HL-60 (cell line): ENCODE results near the gene APBA2.

Experiments used
- DNase-seq, 2 experiments: peaks; one replicate each; pipeline ENCODE4 v3.0.0-alpha.2; 2010 to 2020; ENCODE audit warnings: low read depth in 1 of 2, low spot score in 1 of 2
- H3K27ac ChIP-seq: fragments of 250-450 bp; sonication (Bioruptor Pico); replicated peaks from 2 replicates; pipeline ENCODE4 v1.5.1; 2020; ENCODE audit warnings: mild to moderate bottlenecking, moderate library complexity
- H3K27me3 ChIP-seq: fragments of 250-450 bp; sonication (Bioruptor Pico); 2 replicates; pipeline ENCODE4 v1.5.1; 2021; ENCODE audit warnings: mild to moderate bottlenecking, moderate library complexity; ENCODE audit not compliant: insufficient read depth, poor library complexity, severe bottlenecking
- H3K4me3 ChIP-seq: replicated peaks from 2 replicates; pipeline ENCODE4 v1.5.1; 2011; ENCODE audit warnings: mild to moderate bottlenecking, control low read depth, low read length; ENCODE audit not compliant: insufficient read depth
- CTCF ChIP-seq: IDR thresholded peaks from one replicate; pipeline ENCODE4 v1.5.1; 2011; ENCODE audit warnings: low read length, control low read depth, inconsistent platforms; ENCODE audit not compliant: insufficient read depth
- GABPA ChIP-seq: IDR thresholded peaks from 2 replicates; pipeline ENCODE4 v1.6.1; 2012; ENCODE audit warnings: low read depth
- POLR2AphosphoS5 ChIP-seq: IDR thresholded peaks from 2 replicates; pipeline ENCODE4 v1.6.1; 2012; ENCODE audit warnings: low read depth
- REST ChIP-seq: IDR thresholded peaks from 2 replicates; pipeline ENCODE4 v1.6.1; 2012; ENCODE audit warnings: low read depth; ENCODE audit not compliant: insufficient replicate concordance
- SPI1 ChIP-seq: IDR thresholded peaks from 2 replicates; pipeline ENCODE4 v1.6.1; 2012; ENCODE audit warnings: low read depth, mild to moderate bottlenecking, borderline replicate concordance

APBA2 gene

GRCh38 chr15:28901587-28901980, 15.8 kb downstream of the APBA2 start:
- no peak overlapping the region for H3K27ac ChIP-seq
- no peak for DNase-seq
- no peaks in the 10 kb centered on the region for H3K27me3 ChIP-seq
- H3K4me3 ChIP-seq: no peak overlapping the region
- TF ChIP-seq GABPA (no peak), POLR2AphosphoS5 (no peak), CTCF (no peak), SPI1 (no peak), REST (no peak)

DNA sequence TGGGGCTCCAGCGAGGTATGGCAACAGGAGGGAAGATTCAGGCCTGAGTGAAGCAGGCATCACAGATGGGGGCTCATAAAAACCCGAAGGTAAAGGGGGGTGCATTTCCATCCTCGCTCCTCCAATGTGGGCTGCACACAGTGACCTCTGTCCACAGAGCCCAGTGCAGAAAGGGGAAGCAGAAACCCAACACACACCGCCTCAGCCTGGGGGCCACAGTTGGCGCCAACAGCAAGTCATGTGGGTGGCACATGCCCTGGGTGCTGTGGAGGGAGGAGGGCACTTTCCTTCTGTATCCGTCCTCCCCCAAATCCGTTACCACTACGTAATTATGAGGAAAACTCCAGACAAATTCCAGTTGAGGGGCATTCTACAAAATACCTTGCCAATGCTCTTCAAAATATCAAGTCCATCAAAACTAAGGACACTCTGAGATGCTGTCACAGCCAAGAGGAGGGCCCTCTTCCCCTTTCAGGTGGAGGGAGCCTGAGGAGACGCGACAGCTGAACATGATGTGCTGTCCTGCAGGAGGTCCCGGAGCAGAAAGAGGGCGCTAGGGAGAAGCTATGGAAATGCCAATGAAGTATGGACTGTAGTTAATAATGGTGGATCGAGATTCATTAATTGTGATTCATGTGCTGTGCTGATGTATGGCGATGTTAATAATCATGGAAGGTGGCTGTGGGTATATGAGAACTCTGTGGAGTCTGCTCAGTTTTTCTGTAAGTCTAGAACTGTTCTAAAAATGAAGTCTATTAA, 16.4 kb downstream of the APBA2 start:
- H3K27me3 ChIP-seq: no peaks in the 10 kb centered on the region
- TF ChIP-seq REST: no peak
- TF ChIP-seq POLR2AphosphoS5: no peak
- no peak for TF ChIP-seq GABPA
- TF ChIP-seq SPI1: no peak
- no peak for TF ChIP-seq CTCF
- DNase-seq: no peak
- no peak overlapping the region for H3K27ac ChIP-seq
- no peak overlapping the region for H3K4me3 ChIP-seq

DNA sequence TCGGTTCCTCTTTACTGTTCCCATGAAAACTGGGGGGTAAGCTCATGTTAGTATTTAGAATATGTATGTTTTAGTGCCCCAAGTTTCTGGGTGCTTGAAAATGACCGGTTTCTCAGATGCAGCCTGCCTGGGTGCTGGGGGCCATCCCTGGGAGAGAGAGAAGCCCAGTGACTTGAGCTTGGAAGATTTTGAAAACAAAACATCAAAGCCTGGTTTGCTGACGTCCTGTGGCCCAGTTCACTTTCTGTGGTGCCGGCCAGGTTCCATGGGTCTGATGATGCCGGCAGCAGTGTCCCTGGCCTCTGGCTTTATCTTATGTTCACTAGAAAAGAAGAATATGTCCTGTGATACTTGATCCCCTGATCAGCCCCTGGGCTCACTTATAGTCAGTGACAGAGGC, 17.1 kb downstream of the APBA2 start:
- TF ChIP-seq REST (no peak), POLR2AphosphoS5 (no peak), SPI1 (no peak), CTCF (no peak), GABPA (no peak)
- Histone ChIP-seq H3K27me3 (no peaks in the 10 kb centered on the region), H3K4me3 (no peak overlapping the region), H3K27ac (no peak overlapping the region)
- no peak for DNase-seq
